Neuronal stem cell (in vitro differentiated cells): ENCODE data around the gene PCNX2.

Experiments
- DNase-seq: peaks from one replicate; pipeline ENCODE4 v3.0.0-alpha.2; 2013; ENCODE audit warnings: low spot score
- H2AFZ ChIP-seq: one replicate; pipeline ENCODE4 v1.6.1; 2013; ENCODE audit warnings: mild to moderate bottlenecking, low read length, inconsistent platforms
- H2AK5ac ChIP-seq: 2 replicates; pipeline ENCODE4 v1.6.1; 2013; ENCODE audit warnings: low read depth, mild to moderate bottlenecking, inconsistent platforms, low read length, moderate library complexity, mixed read lengths
- H2BK120ac ChIP-seq: 2 replicates; pipeline ENCODE4 v1.6.1; 2013; ENCODE audit warnings: low read depth, mild to moderate bottlenecking, inconsistent platforms, low read length, moderate library complexity, mixed read lengths
- H2BK12ac ChIP-seq: one replicate; pipeline ENCODE4 v1.6.1; 2013; ENCODE audit warnings: low read length, inconsistent platforms
- H2BK15ac ChIP-seq: 2 replicates; pipeline ENCODE4 v1.6.1; 2013; ENCODE audit warnings: mild to moderate bottlenecking, low read length, inconsistent platforms, mixed read lengths
- H2BK5ac ChIP-seq: one replicate; pipeline ENCODE4 v1.6.1; 2013; ENCODE audit warnings: inconsistent platforms, mild to moderate bottlenecking, low read length, moderate library complexity
- H3K14ac ChIP-seq: one replicate; pipeline ENCODE4 v1.6.1; 2013; ENCODE audit warnings: low read length, inconsistent platforms
- H3K18ac ChIP-seq: 2 replicates; pipeline ENCODE4 v1.6.1; 2013; ENCODE audit warnings: low read length, inconsistent platforms
- H3K23ac ChIP-seq: 2 replicates; pipeline ENCODE4 v1.6.1; 2013; ENCODE audit warnings: low read depth, mild to moderate bottlenecking, mixed read lengths, low read length, inconsistent platforms; ENCODE audit not compliant: poor library complexity
- H3K27ac ChIP-seq: replicated peaks from 3 replicates; pipeline ENCODE4 v1.5.1; 2013; ENCODE audit warnings: low read length, inconsistent platforms
- H3K27me3 ChIP-seq, 3 experiments: 2 replicates each; pipeline ENCODE4 v1.6.1; 2013; ENCODE audit warnings: low read length in 3 of 3, mild to moderate bottlenecking in 2 of 3, inconsistent platforms in 1 of 3, low read depth in 1 of 3, mixed read lengths in 1 of 3, moderate library complexity in 1 of 3; ENCODE audit not compliant: control insufficient read depth in 3 of 3, insufficient read depth in 3 of 3
- H3K36me3 ChIP-seq, 2 donors: replicated peaks in 1 of 2; 2 replicates each; pipeline ENCODE4 v1.6.1; 2013; ENCODE audit warnings: low read length in 2 of 2; ENCODE audit not compliant: control insufficient read depth in 2 of 2, insufficient read depth in 2 of 2
- H3K4ac ChIP-seq: 2 replicates; pipeline ENCODE4 v1.6.1; 2013; ENCODE audit warnings: inconsistent platforms, mild to moderate bottlenecking, low read length, moderate library complexity
- H3K4me1 ChIP-seq, 2 donors: 1 replicate in 1 of 2; 2 replicates in 1 of 2; pipeline ENCODE4 v1.6.1; 2013; ENCODE audit warnings: low read length in 2 of 2, low read depth in 1 of 2; ENCODE audit not compliant: control insufficient read depth in 2 of 2, insufficient read depth in 1 of 2
- H3K4me2 ChIP-seq: one replicate; pipeline ENCODE4 v1.6.1; 2013; ENCODE audit warnings: mild to moderate bottlenecking, low read length, inconsistent platforms; ENCODE audit not compliant: insufficient read depth, poor library complexity, severe bottlenecking
- H3K4me3 ChIP-seq, 2 donors: 2 replicates each; pipeline ENCODE4 v1.5.1; 2013; ENCODE audit warnings: low read length in 2 of 2, mild to moderate bottlenecking in 2 of 2, inconsistent platforms in 1 of 2, moderate library complexity in 1 of 2
- H3K79me1 ChIP-seq: one replicate; pipeline ENCODE4 v1.6.1; 2013; ENCODE audit warnings: low read depth, mild to moderate bottlenecking, inconsistent platforms, low read length, moderate library complexity
- H3K9ac ChIP-seq: one replicate; pipeline ENCODE4 v1.6.1; 2013; ENCODE audit warnings: mild to moderate bottlenecking, low read depth, low read length, inconsistent platforms; ENCODE audit not compliant: poor library complexity
- H3K9me3 ChIP-seq, 2 donors: replicated peaks in 1 of 2; 2 replicates each; pipeline versions ENCODE3 to v1.6.1; 2013; ENCODE audit warnings: low read length in 2 of 2, mild to moderate bottlenecking in 2 of 2, inconsistent platforms in 1 of 2, low read depth in 1 of 2, mixed read lengths in 1 of 2, moderate library complexity in 1 of 2; ENCODE audit not compliant: control insufficient read depth in 2 of 2, insufficient read depth in 1 of 2
- H4K8ac ChIP-seq: one replicate; pipeline ENCODE4 v1.6.1; 2013; ENCODE audit warnings: low read depth, mild to moderate bottlenecking, inconsistent platforms, low read length, moderate library complexity
- H4K91ac ChIP-seq: one replicate; pipeline ENCODE4 v1.6.1; 2013; ENCODE audit warnings: low read length, low read depth, mild to moderate bottlenecking, inconsistent platforms; ENCODE audit not compliant: poor library complexity
- WGBS, 2 donors: extraction: QIAGEN DNeasy Blood & Tissue Kit; methylation state at CpG; one replicate each; pipeline ENCODE4 v1.1.7; 2013; ENCODE audit warnings: missing lambda C conversion rate in 2 of 2, mixed read lengths in 1 of 2; ENCODE audit not compliant: insufficient read length in 2 of 2, insufficient replicate concordance in 1 of 2; ENCODE audit errors: extremely low coverage in 2 of 2; 5-methylcytosine and 5-hydroxymethylcytosine counted together

Gene PCNX2

DNA sequence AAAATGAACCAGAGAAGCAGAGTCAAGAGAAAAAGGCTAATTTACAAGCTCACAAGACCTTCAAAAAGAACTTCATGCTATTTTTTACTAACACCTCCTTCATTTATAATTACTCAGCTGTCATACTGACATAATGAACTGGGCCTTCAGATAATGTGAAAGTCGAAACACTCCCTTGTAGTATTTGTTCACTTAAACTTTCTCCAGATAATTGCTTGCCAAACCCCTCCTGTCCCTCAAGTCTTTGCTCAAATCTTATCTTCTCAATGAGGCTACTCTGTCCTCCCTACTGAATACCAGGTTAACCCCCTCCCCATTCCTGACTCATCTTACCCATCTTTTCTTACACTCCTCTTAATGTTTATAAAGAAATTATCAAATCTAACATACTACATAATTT, 20.9 kb upstream of the PCNX2 start:
- Histone ChIP-seq H3K4me3 (no peak overlapping the region), H3K23ac (no peak overlapping the region)

GRCh38 chr1:233315718-233316301, 20.3 kb upstream of the PCNX2 start:
- no peaks in the 10 kb centered on the region for H3K79me1 ChIP-seq

More for the DNA sequence above, 20.9 kb upstream of the PCNX2 start:
- H3K36me3 ChIP-seq: no peaks in the 10 kb centered on the region
- H2BK12ac ChIP-seq: no peak overlapping the region
- H2AFZ ChIP-seq: no peak overlapping the region
- no peaks in the 10 kb centered on the region for H3K79me1 ChIP-seq
- no peak overlapping the region for H2BK5ac ChIP-seq
- no peak overlapping the region for H2BK120ac ChIP-seq
- no peak overlapping the region for H3K27ac ChIP-seq
- no peak overlapping the region for H3K4me2 ChIP-seq
- H3K9me3 ChIP-seq: no peaks in the 10 kb centered on the region
- peaks cover 0 to 30% (median 0%) of the 10 kb centered on the region in 3 experiments for H3K27me3 ChIP-seq
- no peak for DNase-seq
- WGBS, 2 donors: no CpG with 5 or more reads among the region's 1 CpG
- no peak overlapping the region for H4K8ac ChIP-seq
- H3K4me1 ChIP-seq: no peaks in the 10 kb centered on the region
- no peak overlapping the region for H4K91ac ChIP-seq
- H2BK15ac ChIP-seq: no peak overlapping the region
- no peak overlapping the region for H3K4ac ChIP-seq
- H2AK5ac ChIP-seq: no peak overlapping the region
- H3K14ac ChIP-seq: no peak overlapping the region
- no peak overlapping the region for H3K18ac ChIP-seq
- H3K9ac ChIP-seq: no peak overlapping the region

DNA sequence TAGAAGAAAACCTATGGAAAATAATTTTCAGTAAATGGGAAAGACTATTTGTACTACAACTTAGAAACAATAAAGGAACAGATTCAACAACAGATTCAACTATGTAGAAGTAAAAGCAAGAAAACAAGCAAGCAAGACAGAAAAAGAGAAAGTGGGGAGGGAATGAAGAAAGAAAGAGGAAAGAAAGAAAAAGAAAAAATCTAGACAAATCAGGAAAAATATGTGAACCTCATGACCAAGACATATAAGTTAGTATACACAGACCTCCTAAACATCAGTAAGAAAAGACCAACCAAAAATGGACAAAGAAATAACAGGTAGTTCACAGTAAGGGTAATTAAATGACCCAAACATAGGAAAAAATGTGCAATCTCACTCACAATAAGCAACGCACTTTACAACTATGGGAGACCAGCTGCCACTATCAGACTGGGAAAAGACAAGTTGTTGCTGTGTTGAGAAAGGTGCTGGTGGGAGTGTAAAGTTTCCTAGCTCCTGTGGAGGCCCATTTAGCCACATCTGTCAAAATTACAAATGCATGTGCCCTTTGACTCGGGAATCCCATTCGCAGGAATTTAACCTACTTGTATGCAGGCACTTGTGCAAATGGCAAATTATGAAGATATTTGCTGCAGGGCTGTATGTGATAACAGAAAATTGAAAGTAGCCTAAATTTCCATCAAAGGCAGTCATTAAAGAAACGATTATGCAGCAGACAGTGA, 18.1 kb upstream of the PCNX2 start:
- Histone ChIP-seq H3K27ac (no peak overlapping the region), H2AK5ac (no peak overlapping the region), H3K9me3 (no peaks in the 10 kb centered on the region), H3K27me3 (peaks cover 0 to 23% (median 0%) of the 10 kb centered on the region in 3 experiments), H2BK12ac (no peak overlapping the region), H2BK15ac (no peak overlapping the region), H3K23ac (no peak overlapping the region), H2AFZ (no peak overlapping the region), H3K36me3 (no peaks in the 10 kb centered on the region), H3K79me1 (no peaks in the 10 kb centered on the region), H3K4ac (no peak overlapping the region), H4K91ac (no peak overlapping the region), H3K18ac (no peak overlapping the region), H2BK5ac (no peak overlapping the region), H3K9ac (no peak overlapping the region), H3K14ac (no peak overlapping the region), H2BK120ac (no peak overlapping the region), H3K4me3 (no peak overlapping the region), H4K8ac (no peak overlapping the region), H3K4me2 (no peak overlapping the region), H3K4me1 (no peaks in the 10 kb centered on the region)
- WGBS, 2 donors: no CpG with 5 or more reads among the region's 4 CpGs
- DNase-seq: no peak

More at GRCh38 chr1:233315718-233316301, 20.3 kb upstream of the PCNX2 start:
- Histone ChIP-seq H3K27ac (no peak overlapping the region), H2BK5ac (no peak overlapping the region), H2BK12ac (no peak overlapping the region), H2BK120ac (no peak overlapping the region), H3K36me3 (no peaks in the 10 kb centered on the region), H3K9me3 (no peaks in the 10 kb centered on the region), H3K4ac (no peak overlapping the region), H4K8ac (no peak overlapping the region), H4K91ac (no peak overlapping the region), H2BK15ac (no peak overlapping the region), H3K9ac (no peak overlapping the region), H3K14ac (no peak overlapping the region), H3K4me3 (no peak overlapping the region), H2AFZ (no peak overlapping the region), H3K23ac (no peak overlapping the region), H3K4me2 (no peak overlapping the region), H3K27me3 (peaks cover 0 to 30% (median 0%) of the 10 kb centered on the region in 3 experiments), H2AK5ac (no peak overlapping the region), H3K4me1 (no peaks in the 10 kb centered on the region), H3K18ac (no peak overlapping the region)
- WGBS, 2 donors: no CpG with 5 or more reads among the region's 1 CpG
- no peak for DNase-seq

DNA sequence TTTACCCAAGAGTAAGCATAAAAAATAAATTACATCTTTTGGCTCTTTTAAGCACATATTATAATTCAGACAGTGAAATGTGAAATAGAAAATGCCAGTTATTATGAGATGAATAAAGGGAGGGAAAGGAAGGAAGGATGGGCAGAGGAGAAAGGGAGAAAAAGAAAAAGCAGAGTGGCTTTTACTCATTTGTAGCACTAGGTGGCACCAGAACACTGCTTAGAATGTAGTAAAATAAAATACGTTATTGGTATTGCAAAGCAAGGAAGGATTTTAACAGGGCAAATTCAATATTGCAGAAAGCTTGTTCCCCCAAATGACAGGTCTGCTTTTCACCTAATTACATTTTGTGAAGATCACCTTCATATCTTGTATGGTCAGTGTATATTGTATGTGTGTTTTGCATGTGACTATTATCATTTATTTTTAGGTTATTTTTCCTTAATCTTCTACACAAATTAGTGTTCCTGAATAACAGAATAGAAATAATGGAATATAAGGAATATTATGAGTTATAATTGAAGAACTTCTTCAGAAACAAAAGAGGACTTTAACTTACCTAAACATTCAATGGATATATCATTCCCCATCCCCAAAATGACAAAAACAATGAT, 9.1 kb upstream of the PCNX2 start:
- Histone ChIP-seq H2AK5ac (no peak overlapping the region), H2BK5ac (no peak overlapping the region), H3K23ac (no peak overlapping the region), H2BK12ac (no peak overlapping the region), H4K8ac (no peak overlapping the region), H3K27ac (no peak overlapping the region), H3K4me3 (no peak overlapping the region), H2AFZ (no peak overlapping the region), H3K4me2 (no peak overlapping the region), H3K79me1 (no peaks in the 10 kb centered on the region), H3K36me3 (no peaks in the 10 kb centered on the region), H3K18ac (no peak overlapping the region), H3K4me1 (no peaks in the 10 kb centered on the region), H4K91ac (no peak overlapping the region), H3K27me3 (no peaks in the 10 kb centered on the region), H3K14ac (no peak overlapping the region), H3K4ac (no peak overlapping the region), H3K9me3 (no peaks in the 10 kb centered on the region), H2BK15ac (no peak overlapping the region), H3K9ac (no peak overlapping the region), H2BK120ac (no peak overlapping the region)
- WGBS, 2 donors: no CpG with 5 or more reads among the region's 1 CpG
- DNase-seq: no peak
